ENCODE measurements around the gene RAD50.

GRCh38 chr5:132667761-132668705 is 111.3 kb downstream of the RAD50 start:
- TF ChIP-seq CTCF (IDR thresholded peaks at IDR 0.05 in 8 of 11, conservative IDR thresholded peaks at IDR 0.05 in 3 of 11), result no peak
- TF ChIP-seq POLR2A (IDR thresholded peaks at IDR 0.05), result no peak
- no peak for TF ChIP-seq POLR2AphosphoS5 (IDR thresholded peaks at IDR 0.05)

Measured in spleen (tissue), 7 donors.